A673 (cell line): ENCODE measurements around the gene F3. TPM values are rescaled to one million over a fixed set of nuclear protein-coding genes. Genes with fewer than 3 reads are reported as not detected.

Source experiments
- BruUV-seq: library from RNA; stranded (reverse); fragments of 400-500 nt; replicated peaks from 2 replicates; lab custom pipeline; 2021; lab: Mats Ljungman, UMichigan
- CTCF ChIA-PET: fragments of 300-600 bp; sonication (Branson Sonifier 250); formaldehyde crosslinking; loops from one replicate; lab custom pipeline; 2022; ENCODE audit warnings: antibody characterized with exemption; lab: Charles Lee
- POLR2A ChIA-PET: fragments of 300-600 bp; sonication (Branson Sonifier 250); formaldehyde crosslinking; loops from one replicate; lab custom pipeline; 2022; ENCODE audit warnings: antibody characterized with exemption; ENCODE audit not compliant: low non-redundant PET; lab: Charles Lee
- DNase-seq: peaks from one replicate; pipeline ENCODE4 v3.0.0-alpha.2; 2015; ENCODE audit warnings: low spot score
- H3K27ac ChIP-seq: fragments of 200-600 bp; sonication (generic); 2 replicates; pipeline ENCODE4 v1.5.1; 2016; ENCODE audit warnings: mixed run types, low read depth, mild to moderate bottlenecking, mixed read lengths, antibody characterized with exemption, low read length; ENCODE audit not compliant: poor library complexity, severe bottlenecking
- H3K27me3 ChIP-seq: fragments of 200-600 bp; sonication (generic); replicated peaks from 2 replicates; pipeline ENCODE4 v1.6.1; 2017; ENCODE audit warnings: mixed run types, low read depth, mild to moderate bottlenecking, mixed read lengths, antibody characterized with exemption, low read length; ENCODE audit not compliant: insufficient read depth, poor library complexity
- H3K36me3 ChIP-seq: fragments of 200-600 bp; sonication (generic); 2 replicates; pipeline ENCODE4 v1.6.1; 2016; ENCODE audit warnings: mixed run types, mild to moderate bottlenecking, mixed read lengths, antibody characterized with exemption, low read length; ENCODE audit not compliant: insufficient read depth, poor library complexity, severe bottlenecking
- H3K4me1 ChIP-seq: fragments of 200-600 bp; sonication (generic); 2 replicates; pipeline ENCODE4 v1.6.1; 2017; ENCODE audit warnings: mixed run types, mild to moderate bottlenecking, mixed read lengths, antibody characterized with exemption, low read length; ENCODE audit not compliant: insufficient read depth, poor library complexity, severe bottlenecking
- H3K4me3 ChIP-seq: fragments of 200-600 bp; sonication (generic); 2 replicates; pipeline ENCODE4 v1.5.1; 2016; ENCODE audit warnings: low read depth, mixed run types, mild to moderate bottlenecking, mixed read lengths, low read length; ENCODE audit not compliant: poor library complexity, severe bottlenecking
- H3K9me3 ChIP-seq: fragments of 200-600 bp; sonication (generic); 2 replicates; pipeline ENCODE4 v1.6.1; 2016; ENCODE audit warnings: mixed run types, low read depth, mild to moderate bottlenecking, mixed read lengths, antibody characterized with exemption, low read length; ENCODE audit not compliant: poor library complexity, severe bottlenecking
- EZH2 ChIP-seq: fragments of 200-600 bp; sonication (generic); IDR thresholded peaks from 2 replicates; pipeline ENCODE4 v1.6.1; 2017; ENCODE audit warnings: borderline replicate concordance, low read depth, mild to moderate bottlenecking, mixed read lengths, antibody characterized with exemption, low read length; ENCODE audit not compliant: poor library complexity, severe bottlenecking
- intact Hi-C: fragments of 100-400 bp; cut with micrococcal nuclease; formaldehyde crosslinking; loops from one replicate; pipeline ENCODE4 v1.10.0; 2022; ENCODE audit not compliant: unreplicated experiment
- total RNA-seq: library from RNA; stranded (reverse); gene quantifications from 2 replicates; pipeline ENCODE4 v1.2.3, GENCODE V29; 2021
- TF ChIP-seq, protein P1 (sequence below): fragments of 300-800, 200-600 bp; sonication (generic); conservative IDR thresholded peaks from 2 replicates; pipeline ENCODE4 v1.5.1; 2017; ENCODE audit warnings: low read depth, mild to moderate bottlenecking, antibody characterized with exemption, low read length, moderate library complexity, mixed read lengths

F3 gene
- total RNA-seq, 1 experiment from 2014 or later: 5.6 TPM

DNA sequence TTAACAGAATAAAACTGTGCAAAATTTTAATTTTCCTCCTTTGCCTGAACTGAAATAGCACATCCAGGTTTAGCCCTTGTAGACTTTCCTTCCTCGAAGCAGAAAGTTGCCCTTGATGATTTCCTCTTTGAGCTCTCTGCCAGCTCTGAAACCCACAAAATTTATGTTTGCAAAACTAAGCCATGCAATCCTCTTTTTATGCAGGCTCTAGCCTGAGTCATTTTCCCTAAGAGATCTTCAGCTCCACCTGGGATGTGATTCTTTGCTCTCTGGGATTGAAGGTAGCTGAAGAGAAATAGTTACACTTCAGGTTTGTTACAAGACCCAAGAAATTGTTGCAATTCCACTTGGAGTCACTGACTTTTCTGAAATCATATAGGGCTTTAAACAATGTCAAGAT, 1.4 kb upstream of the F3 start:
- intact Hi-C loops: no loop called here
- CTCF ChIA-PET: interaction anchor here (1.1 kb wide), 1 partner anchor 261 kb away, joined by 3 read pairs; no protein-coding TSS in a partner anchor
- BruUV-seq: no TSS peak
- no peaks in the 10 kb centered on the region for H3K27me3 ChIP-seq
- no peak overlapping the region for H3K27ac ChIP-seq
- no peaks in the 10 kb centered on the region for H3K36me3 ChIP-seq
- no peak for DNase-seq
- H3K4me1 ChIP-seq: peaks cover 4% of the 10 kb centered on the region
- no peak for TF ChIP-seq EZH2
- TF ChIP-seq, protein P1, sequence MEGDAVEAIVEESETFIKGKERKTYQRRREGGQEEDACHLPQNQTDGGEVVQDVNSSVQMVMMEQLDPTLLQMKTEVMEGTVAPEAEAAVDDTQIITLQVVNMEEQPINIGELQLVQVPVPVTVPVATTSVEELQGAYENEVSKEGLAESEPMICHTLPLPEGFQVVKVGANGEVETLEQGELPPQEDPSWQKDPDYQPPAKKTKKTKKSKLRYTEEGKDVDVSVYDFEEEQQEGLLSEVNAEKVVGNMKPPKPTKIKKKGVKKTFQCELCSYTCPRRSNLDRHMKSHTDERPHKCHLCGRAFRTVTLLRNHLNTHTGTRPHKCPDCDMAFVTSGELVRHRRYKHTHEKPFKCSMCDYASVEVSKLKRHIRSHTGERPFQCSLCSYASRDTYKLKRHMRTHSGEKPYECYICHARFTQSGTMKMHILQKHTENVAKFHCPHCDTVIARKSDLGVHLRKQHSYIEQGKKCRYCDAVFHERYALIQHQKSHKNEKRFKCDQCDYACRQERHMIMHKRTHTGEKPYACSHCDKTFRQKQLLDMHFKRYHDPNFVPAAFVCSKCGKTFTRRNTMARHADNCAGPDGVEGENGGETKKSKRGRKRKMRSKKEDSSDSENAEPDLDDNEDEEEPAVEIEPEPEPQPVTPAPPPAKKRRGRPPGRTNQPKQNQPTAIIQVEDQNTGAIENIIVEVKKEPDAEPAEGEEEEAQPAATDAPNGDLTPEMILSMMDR: no peak
- POLR2A ChIA-PET: interaction anchor here (0.6 kb wide), 1 partner anchor 190 kb away, joined by 3 read pairs; no protein-coding TSS in a partner anchor
- H3K9me3 ChIP-seq: no peaks in the 10 kb centered on the region
- H3K4me3 ChIP-seq: peak overlapping the region; percentile 74

DNA sequence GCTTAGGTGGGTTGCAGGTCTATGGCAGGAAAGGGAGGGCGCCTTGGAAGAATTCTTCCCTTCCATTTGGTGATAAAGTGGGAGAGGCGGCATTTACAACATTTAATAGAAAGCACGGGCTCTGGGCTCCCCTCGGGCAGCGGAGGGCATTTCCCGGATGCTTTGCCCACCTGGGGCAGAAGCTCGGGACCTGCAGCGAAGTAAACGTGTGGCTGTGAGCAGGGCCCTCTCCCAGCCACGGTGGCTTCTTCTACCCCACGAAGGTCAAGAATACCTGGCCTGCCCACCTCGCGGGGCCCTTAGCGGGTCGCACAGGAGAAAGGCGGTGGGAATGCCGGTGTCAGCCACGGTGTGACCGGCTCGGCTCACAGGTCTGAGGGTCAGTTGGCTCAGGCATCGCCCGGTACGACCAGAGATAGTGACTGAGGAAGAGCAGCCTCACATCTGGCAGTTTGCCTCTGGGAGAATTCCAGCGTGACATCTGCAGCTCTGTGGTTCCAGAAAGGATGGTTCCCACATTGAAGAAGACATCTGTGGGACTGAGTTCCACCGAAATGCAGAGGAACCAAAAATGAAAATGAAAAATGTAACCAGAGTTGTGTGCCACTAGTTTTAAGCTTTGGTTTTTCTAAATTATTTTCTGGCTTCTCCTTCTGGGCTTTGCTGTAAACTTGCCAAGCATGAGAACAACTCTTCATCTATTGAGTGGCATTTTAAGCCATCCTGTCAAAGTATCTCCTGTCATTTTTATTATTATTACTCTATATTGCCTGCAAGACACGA, 720 bp upstream of the F3 start:
- DNase-seq: peak; percentile 12

DNA sequence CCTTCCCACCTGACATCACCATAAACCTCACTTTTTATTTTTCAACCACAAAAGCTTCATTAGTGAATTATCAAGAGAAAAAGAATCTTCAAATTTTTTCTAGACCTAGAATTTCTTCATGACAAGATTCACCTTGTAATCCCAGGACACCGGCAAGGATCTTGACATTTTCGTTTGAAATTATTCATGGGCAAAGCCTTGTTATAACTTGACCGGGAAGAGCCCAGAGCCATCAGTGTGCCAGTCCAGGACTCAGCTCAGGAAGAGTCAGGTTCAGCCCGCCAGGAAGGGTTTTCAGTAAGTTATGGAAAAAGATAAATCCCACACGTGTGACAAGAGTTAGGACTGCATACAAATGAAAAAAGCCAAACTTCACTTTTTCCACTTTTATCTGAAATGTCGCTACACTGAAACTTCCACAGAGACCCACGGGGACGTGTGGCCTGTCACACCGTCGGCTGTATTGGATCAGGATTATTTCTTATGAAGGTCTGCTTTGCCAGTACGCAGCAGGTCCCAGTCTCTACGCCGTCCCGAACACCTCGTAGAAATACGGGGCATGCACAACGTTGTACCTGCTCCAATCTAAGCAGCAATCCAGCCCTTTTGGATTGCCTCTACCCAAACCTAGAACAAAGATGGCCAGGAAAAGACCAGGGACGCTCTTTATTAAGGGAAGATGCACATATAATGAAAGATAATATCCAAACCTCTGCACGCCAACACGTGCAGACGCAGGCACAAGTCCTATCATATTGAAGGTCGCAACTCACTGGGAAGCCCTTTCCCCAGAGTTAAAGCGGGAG, 916 bp downstream of the F3 start:
- no peak for DNase-seq
- intact Hi-C loops: no loop called here
- POLR2A ChIA-PET: no interaction called here
- Histone ChIP-seq H3K27ac (peak overlapping the region; percentile 72), H3K4me3 (peak overlapping the region; percentile 74), H3K4me1 (peaks cover 4% of the 10 kb centered on the region), H3K9me3 (no peaks in the 10 kb centered on the region), H3K36me3 (peaks cover under 1% of the 10 kb centered on the region), H3K27me3 (no peaks in the 10 kb centered on the region)
- no TSS peak for BruUV-seq
- CTCF ChIA-PET: no interaction called here
- no peak for TF ChIP-seq EZH2
- TF ChIP-seq, protein P1: no peak

More for the DNA sequence above, 720 bp upstream of the F3 start:
- H3K4me1 ChIP-seq: peaks cover 4% of the 10 kb centered on the region
- TSS peak; percentile 74 for BruUV-seq
- peak overlapping the region; percentile 74 for H3K4me3 ChIP-seq
- H3K27ac ChIP-seq: peak overlapping the region; percentile 49
- intact Hi-C loops: no loop called here
- no peaks in the 10 kb centered on the region for H3K9me3 ChIP-seq
- CTCF ChIA-PET: interaction anchor here (0.6 to 1.1 kb wide), 4 partner anchors 13 to 287 kb away, joined by 3 to 4 read pairs (median 4); no protein-coding TSS in a partner anchor
- H3K27me3 ChIP-seq: no peaks in the 10 kb centered on the region
- POLR2A ChIA-PET: no interaction called here
- TF ChIP-seq, protein P1: no peak
- TF ChIP-seq EZH2: no peak
- no peaks in the 10 kb centered on the region for H3K36me3 ChIP-seq
